SK-N-SH treated with all-trans-retinoic acid at 6 μM for 48 hours (cell line): Measurements from ENCODE around the gene CDC42BPB.

Source experiments
- CSRNP3 ChIP-seq: fragments of 250-450 bp; sonication (Bioruptor Pico); IDR thresholded peaks from 2 replicates; pipeline ENCODE4 v1.5.1; 2021; ENCODE audit warnings: mild to moderate bottlenecking, moderate library complexity
- ESRRG ChIP-seq: fragments of 250-450 bp; sonication (Bioruptor Pico); IDR thresholded peaks from 2 replicates; pipeline ENCODE4 v1.6.1; 2021; ENCODE audit warnings: mild to moderate bottlenecking
- ISL1 ChIP-seq: fragments of 250-450 bp; sonication (Bioruptor Pico); IDR thresholded peaks from 2 replicates; pipeline ENCODE4 v2.1.2; 2022; ENCODE audit warnings: mild to moderate bottlenecking, moderate library complexity
- RARB ChIP-seq: fragments of 250-450 bp; sonication (Bioruptor Pico); IDR thresholded peaks from 2 replicates; pipeline ENCODE4 v1.8.0; 2021; ENCODE audit warnings: mild to moderate bottlenecking, moderate library complexity
- ZFP3 ChIP-seq: fragments of 250-450 bp; sonication (Bioruptor Pico); IDR thresholded peaks from 2 replicates; pipeline ENCODE4 v1.5.0; 2020; ENCODE audit warnings: mild to moderate bottlenecking, moderate library complexity
- ZNF565 ChIP-seq: fragments of 450-650 bp; formaldehyde crosslinking; conservative IDR thresholded peaks from 2 replicates; pipeline ENCODE4 v1.5.0; 2020; ENCODE audit warnings: low read depth, mild to moderate bottlenecking, moderate library complexity
- ZNF8 ChIP-seq: fragments of 450-650 bp; formaldehyde crosslinking; IDR thresholded peaks from 2 replicates; pipeline ENCODE4 v1.5.0; 2020; ENCODE audit warnings: mild to moderate bottlenecking, moderate library complexity
- TF ChIP-seq, protein P1 (sequence below): fragments of 250-450 bp; sonication (Bioruptor Pico); IDR thresholded peaks from 2 replicates; pipeline ENCODE4 v1.8.0; 2020; ENCODE audit warnings: mild to moderate bottlenecking, moderate library complexity, borderline replicate concordance
- TF ChIP-seq, protein P2 (sequence below): fragments of 250-450 bp; sonication (Bioruptor Pico); IDR thresholded peaks from 2 replicates; pipeline ENCODE4 v1.5.0; 2020; ENCODE audit warnings: mild to moderate bottlenecking, moderate library complexity

- TF ChIP-seq ZNF565 (CRISPR knock-in tag) = no peak
- TF ChIP-seq ZNF8 (CRISPR knock-in tag) = no peak
- TF ChIP-seq ZFP3 (CRISPR knock-in tag) = no peak
- TF ChIP-seq, protein P1, sequence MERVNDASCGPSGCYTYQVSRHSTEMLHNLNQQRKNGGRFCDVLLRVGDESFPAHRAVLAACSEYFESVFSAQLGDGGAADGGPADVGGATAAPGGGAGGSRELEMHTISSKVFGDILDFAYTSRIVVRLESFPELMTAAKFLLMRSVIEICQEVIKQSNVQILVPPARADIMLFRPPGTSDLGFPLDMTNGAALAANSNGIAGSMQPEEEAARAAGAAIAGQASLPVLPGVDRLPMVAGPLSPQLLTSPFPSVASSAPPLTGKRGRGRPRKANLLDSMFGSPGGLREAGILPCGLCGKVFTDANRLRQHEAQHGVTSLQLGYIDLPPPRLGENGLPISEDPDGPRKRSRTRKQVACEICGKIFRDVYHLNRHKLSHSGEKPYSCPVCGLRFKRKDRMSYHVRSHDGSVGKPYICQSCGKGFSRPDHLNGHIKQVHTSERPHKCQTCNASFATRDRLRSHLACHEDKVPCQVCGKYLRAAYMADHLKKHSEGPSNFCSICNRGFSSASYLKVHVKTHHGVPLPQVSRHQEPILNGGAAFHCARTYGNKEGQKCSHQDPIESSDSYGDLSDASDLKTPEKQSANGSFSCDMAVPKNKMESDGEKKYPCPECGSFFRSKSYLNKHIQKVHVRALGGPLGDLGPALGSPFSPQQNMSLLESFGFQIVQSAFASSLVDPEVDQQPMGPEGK = no peak
- TF ChIP-seq, protein P2, sequence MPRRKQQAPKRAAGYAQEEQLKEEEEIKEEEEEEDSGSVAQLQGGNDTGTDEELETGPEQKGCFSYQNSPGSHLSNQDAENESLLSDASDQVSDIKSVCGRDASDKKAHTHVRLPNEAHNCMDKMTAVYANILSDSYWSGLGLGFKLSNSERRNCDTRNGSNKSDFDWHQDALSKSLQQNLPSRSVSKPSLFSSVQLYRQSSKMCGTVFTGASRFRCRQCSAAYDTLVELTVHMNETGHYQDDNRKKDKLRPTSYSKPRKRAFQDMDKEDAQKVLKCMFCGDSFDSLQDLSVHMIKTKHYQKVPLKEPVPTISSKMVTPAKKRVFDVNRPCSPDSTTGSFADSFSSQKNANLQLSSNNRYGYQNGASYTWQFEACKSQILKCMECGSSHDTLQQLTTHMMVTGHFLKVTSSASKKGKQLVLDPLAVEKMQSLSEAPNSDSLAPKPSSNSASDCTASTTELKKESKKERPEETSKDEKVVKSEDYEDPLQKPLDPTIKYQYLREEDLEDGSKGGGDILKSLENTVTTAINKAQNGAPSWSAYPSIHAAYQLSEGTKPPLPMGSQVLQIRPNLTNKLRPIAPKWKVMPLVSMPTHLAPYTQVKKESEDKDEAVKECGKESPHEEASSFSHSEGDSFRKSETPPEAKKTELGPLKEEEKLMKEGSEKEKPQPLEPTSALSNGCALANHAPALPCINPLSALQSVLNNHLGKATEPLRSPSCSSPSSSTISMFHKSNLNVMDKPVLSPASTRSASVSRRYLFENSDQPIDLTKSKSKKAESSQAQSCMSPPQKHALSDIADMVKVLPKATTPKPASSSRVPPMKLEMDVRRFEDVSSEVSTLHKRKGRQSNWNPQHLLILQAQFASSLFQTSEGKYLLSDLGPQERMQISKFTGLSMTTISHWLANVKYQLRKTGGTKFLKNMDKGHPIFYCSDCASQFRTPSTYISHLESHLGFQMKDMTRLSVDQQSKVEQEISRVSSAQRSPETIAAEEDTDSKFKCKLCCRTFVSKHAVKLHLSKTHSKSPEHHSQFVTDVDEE (CRISPR knock-in tag) = no peak
- TF ChIP-seq ESRRG (CRISPR knock-in tag) = no peak
- no peak for TF ChIP-seq RARB
- TF ChIP-seq CSRNP3 = no peak
- no peak for TF ChIP-seq ISL1
Observed at GRCh38 chr14:102883554-102883953, 173.8 kb downstream of the CDC42BPB start.
